GM18502 (cell line): ENCODE measurements around the gene TNFRSF21.

Source experiments
- ATAC-seq: cut with Tn5 transposase; IDR thresholded peaks from one replicate; pipeline ENCODE4 v1.9.1; 2021; ENCODE audit warnings: mild to moderate bottlenecking; ENCODE audit not compliant: unreplicated experiment, poor library complexity

TNFRSF21 gene

GRCh38 chr6:47256981-47257730, 52.5 kb downstream of the TNFRSF21 start:
- ATAC-seq = no peak

DNA sequence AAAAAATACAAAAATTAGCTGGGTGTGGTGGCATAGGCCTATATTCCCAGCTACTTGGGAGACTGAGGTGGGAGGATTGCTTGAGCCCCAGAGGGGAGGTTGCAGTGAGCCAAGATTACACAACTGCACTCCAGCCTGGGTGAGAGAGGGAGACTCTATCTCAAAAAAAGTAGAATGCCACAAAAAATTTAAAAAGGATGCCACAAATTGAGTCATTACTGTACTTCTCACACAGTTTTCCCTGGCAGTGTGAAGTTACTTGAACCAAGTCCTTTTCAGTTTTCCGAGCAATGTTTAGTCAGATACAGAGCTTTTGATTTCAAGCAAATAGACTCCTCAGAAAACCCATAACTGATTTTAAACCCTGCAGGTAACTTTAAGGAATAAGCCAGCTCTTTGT, 53.3 kb downstream of the TNFRSF21 start:
- no peak for ATAC-seq

GRCh38 chr6:47254906-47255305, 54.8 kb downstream of the TNFRSF21 start:
- no peak for ATAC-seq

GRCh38 chr6:47254051-47254450, 55.7 kb downstream of the TNFRSF21 start:
- ATAC-seq = no peak

- no peak for ATAC-seq
These were observed 56.6 kb downstream of the TNFRSF21 start for GRCh38 chr6:47253136-47253535.

DNA sequence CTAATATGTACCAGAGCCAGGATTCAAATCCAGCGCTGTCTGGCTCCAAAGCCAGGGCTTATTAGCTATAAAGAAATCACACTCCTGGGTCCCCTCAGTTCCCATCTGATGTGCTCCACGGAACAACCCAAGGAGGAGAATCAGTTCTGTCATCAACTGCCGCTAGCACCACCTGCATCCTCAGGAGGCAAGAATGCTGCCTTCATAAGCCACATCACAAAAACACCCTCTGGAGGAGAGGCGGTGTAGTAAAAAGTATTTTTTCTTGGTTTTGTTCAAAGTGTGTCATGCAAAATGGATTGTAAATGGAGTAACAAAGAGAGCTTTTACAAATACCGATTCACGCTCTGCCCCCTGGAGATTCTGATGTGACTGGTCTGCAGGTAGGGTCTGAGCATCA, 57.1 kb downstream of the TNFRSF21 start:
- no peak for ATAC-seq

GRCh38 chr6:47251396-47251795, 58.3 kb downstream of the TNFRSF21 start:
- no peak for ATAC-seq

- no peak for ATAC-seq
These were observed 59.4 kb downstream of the TNFRSF21 start for GRCh38 chr6:47250302-47250701.

GRCh38 chr6:47248446-47248845, 61.3 kb downstream of the TNFRSF21 start:
- ATAC-seq = no peak

DNA sequence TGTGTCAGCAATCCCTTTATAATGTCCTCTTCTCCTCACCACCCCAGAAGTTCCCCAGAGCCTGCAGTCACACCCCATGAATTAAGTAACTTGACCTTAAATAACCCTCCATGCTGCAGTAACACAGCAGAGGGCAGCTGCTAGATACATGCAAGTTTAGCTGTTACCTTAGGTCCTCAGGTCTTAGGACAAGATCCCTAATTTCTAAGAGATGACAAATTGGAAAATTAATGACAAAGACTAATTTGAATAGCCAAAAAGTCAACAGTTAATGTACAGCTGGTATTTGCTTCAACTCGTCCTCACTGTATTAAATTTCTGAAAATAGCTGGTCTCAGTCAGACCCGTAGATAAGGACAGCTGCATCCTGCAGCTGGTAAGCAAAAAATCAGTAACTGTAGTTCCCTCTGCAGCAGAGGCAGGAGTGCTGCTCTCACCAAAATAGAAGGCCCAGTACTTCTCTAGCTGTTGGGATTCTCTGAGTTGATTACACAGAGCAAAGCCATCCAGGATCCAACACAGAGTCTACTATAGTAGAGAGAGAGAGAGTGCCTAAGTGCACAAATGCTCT, 62.4 kb downstream of the TNFRSF21 start:
- peak; percentile 48 for ATAC-seq

GRCh38 chr6:47246551-47246950, 63.2 kb downstream of the TNFRSF21 start:
- no peak for ATAC-seq

- ATAC-seq = no peak
These were observed 63.8 kb downstream of the TNFRSF21 start for GRCh38 chr6:47245745-47246371.

DNA sequence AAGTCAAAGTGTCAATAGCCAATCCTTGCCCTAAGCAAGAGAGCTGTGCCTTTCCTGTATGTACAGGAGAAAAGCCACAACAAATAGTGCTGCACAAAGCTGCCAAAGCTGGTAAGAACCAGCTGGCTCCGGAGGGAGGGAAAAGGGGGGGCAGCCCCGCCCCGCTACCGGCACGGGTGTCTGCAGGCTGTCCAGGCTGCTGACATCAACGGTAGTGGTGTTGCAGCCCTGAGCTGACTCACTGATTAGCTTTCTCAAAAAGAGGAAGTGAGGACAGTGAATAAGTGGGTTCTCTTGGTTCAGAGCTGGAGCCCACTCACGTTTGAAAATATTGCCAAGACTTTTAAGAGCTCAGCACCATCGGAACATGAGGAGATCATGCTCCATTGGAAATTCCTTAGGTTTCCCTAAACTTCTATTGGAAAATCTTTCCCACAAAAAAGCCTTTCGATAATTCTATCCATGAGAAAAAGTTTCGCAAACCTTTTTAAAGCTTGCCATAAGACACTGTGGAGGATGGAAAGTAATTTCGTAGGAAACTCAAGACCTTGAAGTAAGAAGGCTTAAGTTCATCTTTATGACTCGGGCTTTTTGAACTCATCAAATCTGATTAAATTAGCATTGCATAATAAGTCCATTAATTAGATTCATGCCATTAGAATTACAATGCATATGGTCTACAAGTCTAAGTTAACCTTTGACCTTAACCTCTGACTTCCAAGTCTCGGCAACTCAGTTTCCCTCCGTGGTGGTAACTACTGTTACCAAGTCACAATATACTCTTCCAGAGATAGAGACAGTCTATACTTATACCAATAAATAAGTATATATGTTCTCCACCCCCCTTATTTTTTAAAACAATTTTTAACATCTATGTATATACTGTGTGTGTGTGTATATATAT, 67.0 kb downstream of the TNFRSF21 start:
- peak; percentile 96 for ATAC-seq

GRCh38 chr6:47241742-47242482, 67.8 kb downstream of the TNFRSF21 start:
- no peak for ATAC-seq

- no peak for ATAC-seq
These were observed 69.3 kb downstream of the TNFRSF21 start for GRCh38 chr6:47240277-47240890.

GRCh38 chr6:47239546-47239945, 70.2 kb downstream of the TNFRSF21 start:
- no peak for ATAC-seq

- no peak for ATAC-seq
These were observed 71.2 kb downstream of the TNFRSF21 start for GRCh38 chr6:47238456-47238995.

GRCh38 chr6:47237196-47237595, 72.5 kb downstream of the TNFRSF21 start:
- ATAC-seq = no peak
